ENCODE measurements around the gene RASSF7.

DNA sequence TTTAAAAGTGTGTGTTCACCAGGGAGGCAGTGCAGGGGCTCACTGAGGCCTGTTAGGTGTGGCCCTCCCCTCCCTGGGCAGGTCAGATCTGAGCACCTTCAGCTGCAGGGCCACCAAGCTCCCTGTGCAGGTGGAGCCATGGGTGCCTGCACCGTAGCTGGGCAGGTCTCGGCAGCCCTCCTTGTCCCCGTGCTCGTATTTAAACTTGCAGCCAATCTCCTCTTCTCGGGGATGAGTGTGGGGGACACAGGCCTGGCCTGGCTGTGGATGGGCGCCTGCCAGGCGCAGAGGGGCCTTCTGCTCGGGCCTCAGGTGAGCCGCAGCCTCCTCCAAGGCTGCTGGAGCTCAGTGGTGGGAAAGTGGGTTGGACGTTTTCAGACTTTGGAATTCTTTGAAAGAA, 34.6 kb downstream of the RASSF7 start:
- TF ChIP-seq, protein P1, sequence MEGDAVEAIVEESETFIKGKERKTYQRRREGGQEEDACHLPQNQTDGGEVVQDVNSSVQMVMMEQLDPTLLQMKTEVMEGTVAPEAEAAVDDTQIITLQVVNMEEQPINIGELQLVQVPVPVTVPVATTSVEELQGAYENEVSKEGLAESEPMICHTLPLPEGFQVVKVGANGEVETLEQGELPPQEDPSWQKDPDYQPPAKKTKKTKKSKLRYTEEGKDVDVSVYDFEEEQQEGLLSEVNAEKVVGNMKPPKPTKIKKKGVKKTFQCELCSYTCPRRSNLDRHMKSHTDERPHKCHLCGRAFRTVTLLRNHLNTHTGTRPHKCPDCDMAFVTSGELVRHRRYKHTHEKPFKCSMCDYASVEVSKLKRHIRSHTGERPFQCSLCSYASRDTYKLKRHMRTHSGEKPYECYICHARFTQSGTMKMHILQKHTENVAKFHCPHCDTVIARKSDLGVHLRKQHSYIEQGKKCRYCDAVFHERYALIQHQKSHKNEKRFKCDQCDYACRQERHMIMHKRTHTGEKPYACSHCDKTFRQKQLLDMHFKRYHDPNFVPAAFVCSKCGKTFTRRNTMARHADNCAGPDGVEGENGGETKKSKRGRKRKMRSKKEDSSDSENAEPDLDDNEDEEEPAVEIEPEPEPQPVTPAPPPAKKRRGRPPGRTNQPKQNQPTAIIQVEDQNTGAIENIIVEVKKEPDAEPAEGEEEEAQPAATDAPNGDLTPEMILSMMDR (conservative IDR thresholded peaks at IDR 0.05) = no peak
- TF ChIP-seq EZH2 (IDR thresholded peaks at IDR 0.05; ENCODE audit: low read depth) = no peak
